ENCODE results near the gene ANO5.
"Not testable (repeated sequence)": the region's sequence is repeated elsewhere in the genome, so short reads cannot be mapped to it uniquely, and the experiment has no call there.

DNA sequence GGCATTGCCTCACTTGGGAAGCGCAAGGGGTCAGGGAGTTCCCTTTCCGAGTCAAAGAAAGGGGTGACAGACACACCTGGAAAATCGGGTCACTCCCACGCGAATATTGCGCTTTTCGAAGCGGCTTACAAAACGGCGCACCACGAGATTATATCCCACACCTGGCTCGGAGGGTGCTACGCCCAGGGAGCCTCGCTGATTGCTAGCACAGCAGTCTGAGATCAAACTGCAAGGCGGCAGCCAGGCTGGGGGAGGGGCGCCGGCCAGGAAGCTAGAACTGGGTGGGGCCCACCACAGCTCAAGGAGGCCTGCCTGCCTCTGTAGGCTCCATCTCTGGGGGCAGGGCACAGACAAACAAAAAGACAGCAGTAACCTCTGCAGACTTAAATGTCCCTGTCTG is 92.1 kb downstream of the ANO5 start:
- not testable (repeated sequence) for TF ChIP-seq EP300, POLR2AphosphoS5 (IDR thresholded peaks at IDR 0.05)
- TF ChIP-seq, protein P1, sequence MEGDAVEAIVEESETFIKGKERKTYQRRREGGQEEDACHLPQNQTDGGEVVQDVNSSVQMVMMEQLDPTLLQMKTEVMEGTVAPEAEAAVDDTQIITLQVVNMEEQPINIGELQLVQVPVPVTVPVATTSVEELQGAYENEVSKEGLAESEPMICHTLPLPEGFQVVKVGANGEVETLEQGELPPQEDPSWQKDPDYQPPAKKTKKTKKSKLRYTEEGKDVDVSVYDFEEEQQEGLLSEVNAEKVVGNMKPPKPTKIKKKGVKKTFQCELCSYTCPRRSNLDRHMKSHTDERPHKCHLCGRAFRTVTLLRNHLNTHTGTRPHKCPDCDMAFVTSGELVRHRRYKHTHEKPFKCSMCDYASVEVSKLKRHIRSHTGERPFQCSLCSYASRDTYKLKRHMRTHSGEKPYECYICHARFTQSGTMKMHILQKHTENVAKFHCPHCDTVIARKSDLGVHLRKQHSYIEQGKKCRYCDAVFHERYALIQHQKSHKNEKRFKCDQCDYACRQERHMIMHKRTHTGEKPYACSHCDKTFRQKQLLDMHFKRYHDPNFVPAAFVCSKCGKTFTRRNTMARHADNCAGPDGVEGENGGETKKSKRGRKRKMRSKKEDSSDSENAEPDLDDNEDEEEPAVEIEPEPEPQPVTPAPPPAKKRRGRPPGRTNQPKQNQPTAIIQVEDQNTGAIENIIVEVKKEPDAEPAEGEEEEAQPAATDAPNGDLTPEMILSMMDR (IDR thresholded peaks at IDR 0.05), result not testable (repeated sequence)

All from sigmoid colon (tissue), 4 donors.